K562 (cell line): ENCODE data around the gene SLC1A4. TPM values are rescaled to one million over a fixed set of nuclear protein-coding genes. Genes with fewer than 3 reads are reported as not detected.

Source experiments
- ATAC-seq: fragments of 200-7000 bp; cut with Tn5 transposase; 3 replicates; pipeline ENCODE4 v1.9.1; 2020; ENCODE audit warnings: moderate library complexity
- BruUV-seq: library from RNA; stranded (reverse); fragments of 400-500 nt; replicated peaks from 2 replicates; lab custom pipeline; 2021; lab: Mats Ljungman, UMichigan
- CTCF ChIA-PET: fragments of 300-600 bp; formaldehyde crosslinking; extraction: SDS; loops from one replicate; lab custom pipeline; 2021; ENCODE audit warnings: low intra/inter-chr PET ratio; lab: Yijun Ruan, JAX
- POLR2A ChIA-PET: fragments of 300-600, 350-650 bp; sonication (Branson Sonifier 250); formaldehyde crosslinking; extraction: SDS; loops from one replicate; lab custom pipeline; 2021; ENCODE audit warnings: antibody characterized with exemption, inconsistent platforms; lab: Yijun Ruan, JAX
- DNase-seq, 4 experiments: peaks; one replicate each; pipeline versions ENCODE4 v3.0.0 to v3.0.0-alpha.2; 2011 to 2018; ENCODE audit warnings: low spot score in 3 of 4, mixed read lengths in 3 of 4; ENCODE audit errors: extremely low read depth in 1 of 4
- FAIRE-seq: peaks from 2 replicates; lab custom pipeline; 2011; peaks lifted over from hg19 to GRCh38; lab: Jason Lieb, UNC
- H2AFZ ChIP-seq: 2 replicates; pipeline ENCODE4 v1.6.0; 2011; ENCODE audit warnings: low read depth, low read length, control low read depth, inconsistent platforms
- H3K27ac ChIP-seq: fragments of 200-600 bp; 3 replicates; pipeline ENCODE4 v1.8.0; 2011; ENCODE audit warnings: low read depth, mild to moderate bottlenecking, control low read depth, inconsistent platforms, low read length, moderate library complexity, mixed read lengths; ENCODE audit errors: extremely low read depth
- H3K27me3 ChIP-seq, 2 experiments: fragments of 300-600 bp in 1 of 2; 2 replicates in 1 of 2; 3 replicates in 1 of 2; pipeline versions ENCODE4 v1.6.0 to v1.8.0; 2011; ENCODE audit warnings: inconsistent platforms in 2 of 2, low read length in 2 of 2, mild to moderate bottlenecking in 1 of 2, mixed read lengths in 1 of 2, moderate library complexity in 1 of 2; ENCODE audit not compliant: control insufficient read depth in 2 of 2, insufficient read depth in 2 of 2
- H3K36me3 ChIP-seq: fragments of 300-600 bp; 3 replicates; pipeline ENCODE4 v1.8.0; 2011; ENCODE audit warnings: mild to moderate bottlenecking, low read length, inconsistent platforms; ENCODE audit not compliant: control insufficient read depth, insufficient read depth
- H3K4me1 ChIP-seq, 2 experiments: fragments of 200-600 bp in 1 of 2; replicated peaks in 1 of 2; 2 replicates in 1 of 2; 3 replicates in 1 of 2; pipeline versions ENCODE4 v1.5.1 to v1.8.0; 2011; ENCODE audit warnings: inconsistent platforms in 2 of 2, low read length in 2 of 2, mild to moderate bottlenecking in 1 of 2, mixed read lengths in 1 of 2, moderate library complexity in 1 of 2; ENCODE audit not compliant: control insufficient read depth in 2 of 2, insufficient read depth in 2 of 2
- H3K4me2 ChIP-seq: 2 replicates; pipeline ENCODE4 v1.6.1; 2011; ENCODE audit warnings: low read length, control low read depth, inconsistent platforms, mixed read lengths; ENCODE audit not compliant: insufficient read depth
- H3K4me3 ChIP-seq: fragments of 200-600 bp; sonication (generic), shearing (Covaris generic); 2 replicates; pipeline ENCODE4 v1.5.1; 2016; ENCODE audit warnings: control low read depth, inconsistent platforms
- H3K79me2 ChIP-seq: fragments of 200-600 bp; 3 replicates; pipeline ENCODE4 v1.8.0; 2011; ENCODE audit warnings: low read length, inconsistent platforms; ENCODE audit not compliant: control insufficient read depth, insufficient read depth
- H3K9ac ChIP-seq, 2 experiments: 2 replicates each; pipeline versions ENCODE4 v1.6.0 to v1.6.1; 2011; ENCODE audit warnings: low read depth in 2 of 2, low read length in 2 of 2, control low read depth in 1 of 2, inconsistent platforms in 1 of 2, mild to moderate bottlenecking in 1 of 2, mixed read lengths in 1 of 2; ENCODE audit not compliant: insufficient read depth in 1 of 2
- H3K9me1 ChIP-seq: one replicate; pipeline ENCODE4 v1.6.0; 2011; ENCODE audit warnings: inconsistent platforms, mild to moderate bottlenecking, low read length, moderate library complexity; ENCODE audit not compliant: control insufficient read depth, insufficient read depth
- H3K9me3 ChIP-seq: replicated peaks from 2 replicates; pipeline ENCODE4 v1.5.1; 2011; ENCODE audit warnings: low read depth, low read length, inconsistent platforms; ENCODE audit not compliant: control insufficient read depth, insufficient read depth
- H4K20me1 ChIP-seq: replicated peaks from 2 replicates; pipeline ENCODE4 v1.6.1; 2011; ENCODE audit warnings: low read length, inconsistent platforms, mixed read lengths; ENCODE audit not compliant: control insufficient read depth, insufficient read depth
- CBX3 ChIP-seq, 2 experiments: IDR thresholded peaks; 1 replicate in 1 of 2; 2 replicates in 1 of 2; pipeline ENCODE4 v1.6.1; 2012; ENCODE audit warnings: inconsistent platforms in 2 of 2, low read length in 2 of 2, borderline replicate concordance in 1 of 2, control low read depth in 1 of 2
- ETV1 ChIP-seq: fragments of 450-650 bp; conservative IDR thresholded peaks from 2 replicates; pipeline ENCODE4 v1.6.1; 2016; ENCODE audit warnings: missing genetic modification characterization, control low read depth, low read depth, missing compliant biosample characterization
- RBM25 ChIP-seq: fragments of 200-400 bp; formaldehyde crosslinking; IDR thresholded peaks from 2 replicates; pipeline ENCODE4 v1.6.1; 2018; ENCODE audit warnings: low read length, low read depth, moderate library complexity; ENCODE audit not compliant: severe bottlenecking
- TRIM24 ChIP-seq, 2 experiments: fragments of 450-650 bp; IDR thresholded peaks; 2 replicates each; pipeline ENCODE4 v1.6.1; 2016
- TRIM28 ChIP-seq: fragments of 450-650 bp; IDR thresholded peaks from 2 replicates; pipeline ENCODE4 v1.6.1; 2017
- ZEB2 ChIP-seq: fragments of 450-650 bp; IDR thresholded peaks from 2 replicates; pipeline ENCODE4 v1.6.1; 2016
- ZNF280A ChIP-seq: fragments of 450-650 bp; IDR thresholded peaks from 2 replicates; pipeline ENCODE4 v1.6.1; 2018; ENCODE audit warnings: mild to moderate bottlenecking, low read depth; ENCODE audit not compliant: partially characterized antibody
- WGBS: fragments of 100-300 bp; shearing (Covaris generic); methylation state at CpG from one replicate; pipeline ENCODE4 v1.1.6; 2016; ENCODE audit warnings: low coverage, mixed read lengths; ENCODE audit not compliant: insufficient coverage; ENCODE audit errors: missing lambda C conversion rate; 5-methylcytosine and 5-hydroxymethylcytosine counted together
- in situ Hi-C: fragments of 300-500 bp; cut with MboI; formaldehyde crosslinking; loops from 4 replicates; pipeline ENCODE4 v1.15.0; 2018; ENCODE audit warnings: inconsistent platforms, mixed read lengths
- intact Hi-C: fragments of 100-400 bp; cut with micrococcal nuclease; formaldehyde crosslinking; loops from 2 replicates; pipeline ENCODE4 v1.14.2; 2022
- polyA plus RNA-seq, 8 experiments: library from polyadenylated mRNA; depleted of rRNA in 4 of 8; stranded (reverse) in 5 of 8; unstranded in 3 of 8; fragments of >200 nt; fragmentation: Nextera tagmentation in 2 of 8; fragmentation: Illumina TruSeq in 1 of 8; extraction: Ambion mirVana in 2 of 8; extraction: Trizol in 1 of 8; gene quantifications; 2 replicates each; pipeline versions ENCODE4 v1.2.1 to v1.2.3, GENCODE V29; 2011 to 2014; ENCODE audit warnings: inconsistent platforms in 1 of 8, missing spikeins in 1 of 8
- total RNA-seq, 7 experiments: library from RNA; depleted of rRNA in 6 of 7; stranded (reverse); fragments of >200 nt in 6 of 7; fragmentation: Illumina TruSeq in 2 of 7; extraction: Trizol in 2 of 7; gene quantifications; 2 replicates each; pipeline versions ENCODE4 v1.2.1 to v1.2.3, GENCODE V29; 2011 to 2021; ENCODE audit warnings: low replicate concordance in 1 of 7
- TF ChIP-seq, protein P1 (sequence below), 2 experiments: fragments of 450-650 bp; conservative IDR thresholded peaks; 2 replicates each; pipeline ENCODE4 v1.6.1; 2017; ENCODE audit warnings: mild to moderate bottlenecking in 2 of 2, moderate library complexity in 2 of 2

SLC1A4 gene
- total and polyA plus RNA-seq, 9 of the 15 experiments (the other 6 are each of a cell fraction or from before 2014, with no cell fraction given): 4.4 to 24.0 (median 10.9) TPM

DNA sequence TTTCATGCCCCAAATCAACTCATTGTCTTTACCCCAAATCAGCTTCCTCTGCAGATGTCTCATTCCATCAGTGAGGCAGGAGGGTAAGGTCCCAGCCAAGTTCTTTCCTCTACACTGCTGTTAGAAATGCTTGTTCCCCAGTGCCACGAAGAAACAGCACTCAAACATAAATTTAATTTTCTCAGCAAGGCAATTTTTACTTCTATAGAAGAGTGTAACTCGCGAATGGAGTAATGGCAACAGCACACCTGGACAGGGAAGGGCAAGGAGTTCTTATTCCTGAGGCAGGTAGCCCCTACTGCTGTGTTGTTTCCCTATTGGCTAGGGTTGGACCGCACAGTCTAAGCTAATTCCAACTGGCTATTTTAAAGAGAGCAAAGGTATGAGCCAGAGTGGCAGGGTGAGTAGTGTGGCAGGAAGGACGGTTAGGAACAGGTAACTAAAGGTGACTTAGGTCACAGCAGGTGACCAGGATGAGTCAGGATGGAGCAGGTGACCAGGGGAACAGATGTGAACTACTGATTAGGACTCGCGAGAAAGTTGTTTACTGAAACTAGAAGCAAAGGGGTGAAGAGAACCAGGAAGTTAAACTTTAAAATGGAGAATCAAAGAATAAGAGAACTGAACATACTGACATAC lies 55.0 kb downstream of the SLC1A4 start:
- Histone ChIP-seq H3K4me1 (peaks cover 2 to 4% of the 10 kb centered on the region in 2 experiments; a peak in 2 of 5 replicates), H3K36me3 (no peaks in the 10 kb centered on the region), H3K79me2 (no peaks in the 10 kb centered on the region), H3K27me3 (no peaks in the 10 kb centered on the region), H4K20me1 (no peaks in the 10 kb centered on the region), H3K9ac (no peak overlapping the region), H3K4me3 (no peak overlapping the region), H3K4me2 (no peak overlapping the region), H2AFZ (no peak overlapping the region), H3K27ac (no peak overlapping the region), H3K9me1 (no peaks in the 10 kb centered on the region), H3K9me3 (peaks cover 10% of the 10 kb centered on the region)
- in situ Hi-C loops (loop anchor here (5.0 kb wide), 1 partner anchor 127 kb away; no protein-coding TSS in a partner anchor), intact Hi-C loops (no loop called here)
- no TSS peak for BruUV-seq
- WGBS: 56% methylated on average over 7 of the region's 7 CpGs
- POLR2A ChIA-PET: interaction anchor here (1.1 to 1.2 kb wide), 2 partner anchors 11 to 20 kb away, joined by 3 read pairs; no protein-coding TSS in a partner anchor
- no peak for ATAC-seq
- CTCF ChIA-PET: no interaction called here
- no peak for FAIRE-seq
- no peak for DNase-seq
- peak in 1 of 2 experiments; percentile 67; a peak in 1 of 3 replicates for TF ChIP-seq CBX3 (IDR thresholded peaks at IDR 0.05; ENCODE audit: borderline replicate concordance in 1 of 2, low read length in 2 of 2)
- TF ChIP-seq, protein P1, sequence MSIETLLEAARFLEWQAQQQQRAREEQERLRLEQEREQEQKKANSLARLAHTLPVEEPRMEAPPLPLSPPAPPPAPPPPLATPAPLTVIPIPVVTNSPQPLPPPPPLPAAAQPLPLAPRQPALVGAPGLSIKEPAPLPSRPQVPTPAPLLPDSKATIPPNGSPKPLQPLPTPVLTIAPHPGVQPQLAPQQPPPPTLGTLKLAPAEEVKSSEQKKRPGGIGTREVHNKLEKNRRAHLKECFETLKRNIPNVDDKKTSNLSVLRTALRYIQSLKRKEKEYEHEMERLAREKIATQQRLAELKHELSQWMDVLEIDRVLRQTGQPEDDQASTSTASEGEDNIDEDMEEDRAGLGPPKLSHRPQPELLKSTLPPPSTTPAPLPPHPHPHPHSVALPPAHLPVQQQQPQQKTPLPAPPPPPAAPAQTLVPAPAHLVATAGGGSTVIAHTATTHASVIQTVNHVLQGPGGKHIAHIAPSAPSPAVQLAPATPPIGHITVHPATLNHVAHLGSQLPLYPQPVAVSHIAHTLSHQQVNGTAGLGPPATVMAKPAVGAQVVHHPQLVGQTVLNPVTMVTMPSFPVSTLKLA (conservative IDR thresholded peaks at IDR 0.05): no peak
- TF ChIP-seq TRIM24 (IDR thresholded peaks at IDR 0.05): 0 out of 4 replicates have a peak, but pooled peaks of 1 of the 2 experiments have one; percentile 41
- peak; percentile 80 for TF ChIP-seq ZNF280A
- 0 out of 2 replicates have a peak, but pooled peaks have one; percentile 48 for TF ChIP-seq ZEB2
- no peak for TF ChIP-seq ETV1 (tag)
- no peak for TF ChIP-seq RBM25
- TF ChIP-seq TRIM28: peak; percentile 65; the same call in 1 of the 2 replicates
